ENCODE data around the gene NOL4L. TPM values are rescaled to one million over a fixed set of nuclear protein-coding genes. Genes with fewer than 3 reads are reported as not detected.

The NOL4L gene
- polyA plus RNA-seq, 3 donors: 1.1 to 30.9 (median 2.8) TPM

- H3K4me1 Mint-ChIP-seq: peaks cover 38% of the 10 kb centered on the region
- Histone ChIP-seq H4K20me1 (ENCODE audit: insufficient read depth, low read length) (no peaks in the 10 kb centered on the region), H3K4me1 (ENCODE audit: control insufficient read depth in 1 of 2, insufficient read depth in 2 of 2, low read length in 2 of 2) (peaks cover 33 to 39% of the 10 kb centered on the region in 2 donors), H2AFZ (ENCODE audit: insufficient read depth, low read depth, low read length, poor library complexity, severe bottlenecking) (no peak overlapping the region), H3K79me2 (ENCODE audit: insufficient read depth, low read length) (peaks cover 5% of the 10 kb centered on the region), H3K4me2 (replicated peaks; ENCODE audit: extremely low read depth, low read length, poor library complexity, severe bottlenecking) (no peak overlapping the region), H3K9ac (ENCODE audit: insufficient read depth, low read length, poor library complexity, severe bottlenecking) (no peak overlapping the region), H3K4me3 (replicated peaks in 1 of 3; ENCODE audit: low read depth in 2 of 3, low read length in 3 of 3) (no peak overlapping the region), H3K9me3 (replicated peaks in 1 of 2; ENCODE audit: control insufficient read depth in 1 of 2, insufficient read depth in 1 of 2, low read length in 2 of 2) (no peaks in the 10 kb centered on the region), H3K36me3 (replicated peaks in 1 of 2; ENCODE audit: control insufficient read depth in 1 of 2, insufficient read depth in 2 of 2, low read length in 2 of 2) (no peaks in the 10 kb centered on the region), H3K27ac (ENCODE audit: low read depth in 1 of 2, low read length in 2 of 2) (no peak overlapping the region), H3K27me3 (ENCODE audit: control insufficient read depth in 2 of 2, insufficient read depth in 2 of 2, low read length in 2 of 2) (peaks cover 6 to 24% of the 10 kb centered on the region in 2 donors)
- H3K27ac Mint-ChIP-seq: no peak overlapping the region
- no peak for TF ChIP-seq CTCF (IDR thresholded peaks at IDR 0.05)
- H3K4me3 Mint-ChIP-seq: peak overlapping the region; percentile 84 to 96
- no peak for DNase-seq
- H3K27me3 Mint-ChIP-seq (ENCODE audit: low read depth in 3 of 3): peaks cover 22 to 37% (median 31%) of the 10 kb centered on the region in 3 donors
- H3K9me3 Mint-ChIP-seq: peaks cover 0 to 7% (median 4%) of the 10 kb centered on the region in 7 donors
- 8% methylated on average over 4 of the region's 8 CpGs for WGBS (ENCODE audit: insufficient coverage)
- intact Hi-C loops (cut with micrococcal nuclease): loop anchor here in 1 of 2 donors (10.0 kb wide), 1 partner anchor 59 kb away; no protein-coding TSS in a partner anchor
- peaks cover 0 to 9% of the 10 kb centered on the region in 2 donors for H3K36me3 Mint-ChIP-seq
Measured at GRCh38 chr20:32586291-32586690, 1.2 kb upstream of the NOL4L start.

GRCh38 chr20:32585586-32586127, 524 bp upstream of the NOL4L start:
- WGBS (ENCODE audit: insufficient coverage): 9% methylated on average over 32 of the region's 32 CpGs
- H3K9me3 ChIP-seq (replicated peaks in 1 of 2; ENCODE audit: control insufficient read depth in 1 of 2, insufficient read depth in 1 of 2, low read length in 2 of 2): no peaks in the 10 kb centered on the region
- peaks cover 6 to 24% of the 10 kb centered on the region in 2 donors for H3K27me3 ChIP-seq (ENCODE audit: control insufficient read depth in 2 of 2, insufficient read depth in 2 of 2, low read length in 2 of 2)
- Mint-ChIP-seq H3K4me3 (peak overlapping the region; percentile 84 to 96), H3K27me3 (ENCODE audit: low read depth in 3 of 3) (peaks cover 23 to 38% (median 33%) of the 10 kb centered on the region in 3 donors), H3K4me1 (peaks cover 44% of the 10 kb centered on the region), H3K27ac (peak overlapping the region in 4 of 7 donors; percentile 21 to 66 (median 34)), H3K9me3 (peaks cover 0 to 7% (median 4%) of the 10 kb centered on the region in 7 donors), H3K36me3 (peaks cover 0 to 9% of the 10 kb centered on the region in 2 donors)
- H2AFZ ChIP-seq (ENCODE audit: insufficient read depth, low read depth, low read length, poor library complexity, severe bottlenecking): peak overlapping the region; percentile 27
- no peak overlapping the region for H3K27ac ChIP-seq (ENCODE audit: low read depth in 1 of 2, low read length in 2 of 2)
- H3K9ac ChIP-seq (ENCODE audit: insufficient read depth, low read length, poor library complexity, severe bottlenecking): no peak overlapping the region
- peak overlapping the region; percentile 90 for H3K4me2 ChIP-seq (replicated peaks; ENCODE audit: extremely low read depth, low read length, poor library complexity, severe bottlenecking)
- H3K36me3 ChIP-seq (replicated peaks in 1 of 2; ENCODE audit: control insufficient read depth in 1 of 2, insufficient read depth in 2 of 2, low read length in 2 of 2): no peaks in the 10 kb centered on the region
- H3K79me2 ChIP-seq (ENCODE audit: insufficient read depth, low read length): peaks cover 5% of the 10 kb centered on the region
- intact Hi-C loops (cut with micrococcal nuclease): loop anchor here in 1 of 2 donors (10.0 kb wide), 1 partner anchor 59 kb away; no protein-coding TSS in a partner anchor
- peak in 1 of 3 donors; percentile 74 for DNase-seq
- H3K4me1 ChIP-seq (ENCODE audit: control insufficient read depth in 1 of 2, insufficient read depth in 2 of 2, low read length in 2 of 2): peaks cover 40 to 45% of the 10 kb centered on the region in 2 donors
- no peaks in the 10 kb centered on the region for H4K20me1 ChIP-seq (ENCODE audit: insufficient read depth, low read length)
- no peak for TF ChIP-seq CTCF (IDR thresholded peaks at IDR 0.05)
- H3K4me3 ChIP-seq (replicated peaks in 1 of 3; ENCODE audit: low read depth in 2 of 3, low read length in 3 of 3): peak overlapping the region in 1 of 3 experiments; percentile 63

Data from CD14-positive monocyte (primary cell).